HG03521 (cell line): ENCODE measurements around the gene KPTN.

Experiments
- ATAC-seq: cut with Tn5 transposase; IDR thresholded peaks from one replicate; pipeline ENCODE4 v1.9.1; 2021; ENCODE audit warnings: mild to moderate bottlenecking, moderate library complexity; ENCODE audit not compliant: unreplicated experiment

The KPTN gene

DNA sequence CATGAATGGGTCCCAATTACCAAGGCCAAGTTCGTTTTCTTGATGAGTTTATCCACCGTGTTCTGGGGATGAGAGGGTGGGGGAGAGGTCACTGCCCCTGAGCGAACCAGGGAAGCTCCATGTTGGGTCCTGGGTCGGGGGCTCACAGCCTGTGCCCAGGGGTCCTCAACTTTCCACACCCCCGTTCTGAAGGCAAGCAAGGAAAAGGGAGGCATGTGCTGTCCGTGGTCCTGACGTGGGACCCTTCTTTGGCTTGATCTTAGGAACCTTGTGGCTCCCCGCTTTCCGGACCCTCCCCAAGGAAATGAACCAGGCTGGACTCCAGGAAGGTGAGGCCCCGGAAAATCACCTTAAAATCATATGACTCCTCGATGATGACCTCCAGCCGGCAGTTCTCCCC lies 46.5 kb downstream of the KPTN start:
- ATAC-seq, result no peak

- no peak for ATAC-seq
These were observed 47.2 kb downstream of the KPTN start for GRCh38 chr19:47436712-47437401.

GRCh38 chr19:47435883-47436417 lies 48.1 kb downstream of the KPTN start:
- no peak for ATAC-seq

- no peak for ATAC-seq
These were observed 48.8 kb downstream of the KPTN start for GRCh38 chr19:47435196-47435595.

- ATAC-seq, result no peak
These were observed 49.9 kb downstream of the KPTN start for GRCh38 chr19:47434088-47434487.

DNA sequence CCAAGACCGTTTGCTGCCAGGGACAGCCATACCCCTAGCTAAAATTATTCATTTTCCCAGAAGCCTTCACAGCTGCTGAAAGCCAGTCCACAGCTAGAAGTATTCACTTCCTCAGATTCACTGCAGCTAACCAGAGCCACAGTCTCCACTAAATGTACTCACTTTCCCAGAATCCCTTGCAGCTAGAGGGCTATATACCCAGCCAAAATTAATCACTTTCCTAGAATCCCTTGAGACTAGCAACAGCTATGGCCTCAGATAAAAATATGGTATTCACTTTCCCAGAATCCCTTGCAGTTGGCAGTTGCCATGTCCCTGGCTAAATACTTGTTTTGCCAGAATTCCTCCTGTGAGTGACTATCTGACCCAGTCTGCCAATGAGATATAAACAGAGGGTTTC lies 50.9 kb downstream of the KPTN start:
- ATAC-seq, result no peak

DNA sequence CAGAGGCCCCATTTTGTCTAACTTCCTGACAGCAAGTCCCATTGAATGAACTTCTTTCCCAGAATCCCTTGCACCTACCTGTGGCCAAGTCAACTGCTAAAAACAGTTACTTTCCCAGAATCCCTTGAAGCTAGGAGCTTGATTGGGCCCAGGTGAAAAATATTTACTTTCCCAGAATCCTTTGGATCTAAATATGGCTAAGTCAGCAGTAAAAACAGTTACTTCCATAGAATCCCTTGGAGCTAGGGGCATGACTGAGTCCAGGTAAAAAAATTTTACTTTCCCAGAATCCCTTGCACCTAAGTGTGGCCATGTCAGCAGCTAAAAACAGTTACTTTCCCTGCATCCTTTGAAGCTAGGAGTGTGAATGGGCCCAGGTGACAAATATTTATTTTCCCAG lies 51.5 kb downstream of the KPTN start:
- ATAC-seq, result no peak

DNA sequence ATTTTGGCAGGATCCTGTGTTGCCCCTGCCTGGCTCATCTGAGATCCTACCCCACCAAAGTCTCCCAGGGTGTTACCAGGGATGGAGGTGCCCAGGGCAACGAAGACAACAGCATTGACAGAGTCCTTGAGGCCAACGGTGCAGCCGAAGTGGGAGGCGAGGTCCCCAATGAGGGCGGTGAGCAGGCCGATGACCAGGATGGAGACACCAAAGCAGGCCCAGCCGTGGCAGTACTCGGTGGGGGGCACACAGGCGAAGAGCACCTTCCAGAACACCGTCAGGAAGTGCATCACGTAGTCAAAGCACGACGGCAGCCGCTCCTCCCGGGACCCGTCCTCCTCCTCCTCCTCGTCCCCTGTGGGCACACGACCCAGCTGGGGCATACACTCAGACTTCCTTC lies 51.9 kb downstream of the KPTN start:
- no peak for ATAC-seq

GRCh38 chr19:47430041-47430802 lies 53.8 kb downstream of the KPTN start:
- no peak for ATAC-seq

GRCh38 chr19:47429140-47429793 lies 54.8 kb downstream of the KPTN start:
- ATAC-seq, result no peak

DNA sequence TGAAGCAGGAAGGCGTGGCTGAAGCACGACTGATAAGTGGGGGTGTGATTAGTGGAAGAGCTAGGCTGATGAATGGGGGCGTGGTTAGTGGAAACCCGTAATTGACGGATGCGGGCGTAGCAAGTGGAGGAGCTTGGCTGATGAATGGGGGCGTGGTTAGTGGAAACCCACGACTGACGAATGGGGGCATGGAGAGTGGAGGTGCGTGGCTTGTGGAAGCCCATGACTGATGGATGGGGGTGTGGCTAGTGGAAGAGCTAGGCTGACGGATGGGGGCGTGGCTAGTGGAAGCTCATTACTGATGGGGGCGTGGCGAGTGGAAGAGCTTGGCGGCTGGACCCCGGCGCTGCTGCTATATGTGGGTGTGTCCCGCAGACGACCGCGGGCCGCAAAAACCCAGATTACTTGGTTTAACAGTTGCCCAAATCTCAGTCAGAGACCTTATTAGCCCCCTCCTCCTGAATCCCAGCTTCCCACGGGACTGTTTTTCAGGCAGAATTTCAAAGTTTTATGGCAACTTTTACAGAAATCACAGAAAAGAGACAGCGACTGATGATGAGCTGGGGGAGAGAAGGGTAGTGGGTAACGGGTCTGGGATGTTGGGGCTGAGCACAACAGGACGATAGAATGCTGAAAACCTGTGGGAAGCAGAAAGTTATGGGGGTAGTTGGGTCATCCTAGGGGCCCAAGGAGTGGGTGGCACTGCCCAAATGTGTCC lies 55.7 kb downstream of the KPTN start:
- ATAC-seq, result no peak

DNA sequence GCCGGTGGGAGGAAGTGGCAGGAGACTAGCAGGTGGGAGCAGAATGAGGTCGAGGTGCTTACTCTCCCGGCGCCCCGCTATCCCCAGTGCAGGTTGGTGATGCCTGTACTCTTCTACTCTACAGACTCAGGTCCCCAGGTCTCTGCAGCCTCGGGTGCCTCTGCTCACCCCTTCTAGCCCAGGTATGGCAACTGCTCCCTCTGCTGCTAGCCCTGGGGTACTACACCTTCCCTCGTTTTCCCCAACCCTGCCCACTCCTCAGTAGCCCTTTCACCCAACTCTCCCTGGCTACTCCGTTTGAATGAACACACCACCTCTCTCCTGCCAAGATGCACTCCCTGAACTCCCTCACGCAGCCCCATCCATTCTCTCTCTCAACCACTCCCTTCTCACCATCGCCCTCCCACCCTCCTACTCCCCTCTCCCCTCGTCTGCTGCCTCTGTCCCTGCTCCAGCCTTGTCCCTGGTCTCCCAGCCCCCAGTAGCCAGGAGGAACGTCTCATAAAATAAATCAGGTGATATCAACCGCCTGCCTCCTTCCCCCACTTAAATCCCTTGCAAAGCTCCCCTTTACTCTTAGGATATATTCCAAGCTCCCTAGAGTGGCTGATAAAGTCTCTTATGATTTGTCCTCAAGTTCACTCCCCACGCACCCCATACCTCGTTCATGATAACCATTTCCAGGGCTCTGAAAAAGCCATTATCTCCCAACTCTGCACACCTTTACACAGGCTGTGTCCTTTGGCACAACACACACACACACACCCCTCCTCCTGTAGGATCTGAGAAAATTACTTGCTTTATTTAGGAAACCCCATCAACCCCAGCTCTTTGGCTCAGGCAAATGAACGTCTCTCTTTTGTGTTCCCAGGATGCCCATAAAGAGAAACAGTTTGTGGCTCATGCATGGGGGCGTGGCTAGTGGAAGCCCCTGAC lies 56.5 kb downstream of the KPTN start:
- no peak for ATAC-seq
